Calu3 (cell line): ENCODE data around the gene RAI2. TPM values are rescaled to one million over a fixed set of nuclear protein-coding genes. Genes with fewer than 3 reads are reported as not detected.

Experiments
- BruUV-seq: library from RNA; stranded (reverse); fragments of 400-500 nt; replicated peaks from 2 replicates; lab custom pipeline; 2021; lab: Mats Ljungman, UMichigan
- CTCF ChIA-PET: fragments of 300-600 bp; sonication (Branson Sonifier 250); formaldehyde crosslinking; loops from one replicate; lab custom pipeline; 2022; ENCODE audit warnings: antibody characterized with exemption; lab: Charles Lee
- DNase-seq: peaks from one replicate; pipeline ENCODE4 v3.0.0; 2022
- H3K27ac Mint-ChIP-seq: one replicate; pipeline ENCODE4 v1.8.0; 2022; ENCODE audit warnings: mixed read lengths; ENCODE audit not compliant: unreplicated experiment
- H3K27me3 Mint-ChIP-seq: one replicate; pipeline ENCODE4 v1.8.0; 2022; ENCODE audit warnings: mixed read lengths; ENCODE audit not compliant: unreplicated experiment
- H3K36me3 Mint-ChIP-seq: one replicate; pipeline ENCODE4 v1.8.0; 2022; ENCODE audit warnings: mild to moderate bottlenecking, moderate library complexity, mixed read lengths; ENCODE audit not compliant: insufficient read depth, unreplicated experiment
- H3K4me1 Mint-ChIP-seq: one replicate; pipeline ENCODE4 v1.8.0; 2022; ENCODE audit warnings: mild to moderate bottlenecking, low read depth, mixed read lengths; ENCODE audit not compliant: unreplicated experiment
- H3K4me3 Mint-ChIP-seq: one replicate; pipeline ENCODE4 v1.8.0; 2022; ENCODE audit warnings: mild to moderate bottlenecking, low read depth, moderate library complexity, mixed read lengths; ENCODE audit not compliant: unreplicated experiment
- H3K9me3 Mint-ChIP-seq: one replicate; pipeline ENCODE4 v1.8.0; 2022; ENCODE audit warnings: low read depth, mixed read lengths; ENCODE audit not compliant: unreplicated experiment
- CTCF ChIP-seq: fragments of 200-600 bp; IDR thresholded peaks from one replicate; pipeline ENCODE4 v1.8.0; 2022; ENCODE audit warnings: antibody characterized with exemption; ENCODE audit not compliant: unreplicated experiment
- intact Hi-C: fragments of 100-400 bp; cut with micrococcal nuclease; formaldehyde crosslinking; loops from one replicate; pipeline ENCODE4 v1.10.0; 2022; ENCODE audit not compliant: unreplicated experiment
- total RNA-seq: library from RNA; stranded (reverse); gene quantifications from 2 replicates; pipeline ENCODE4 v1.2.3, GENCODE V29; 2022

Gene RAI2
- total RNA-seq, 1 experiment from 2014 or later, result 0.33 TPM

- intact Hi-C loops, result no loop called here
- no peak overlapping the region for H3K27ac Mint-ChIP-seq
- CTCF ChIA-PET, result no interaction called here
- no peaks in the 10 kb centered on the region for H3K9me3 Mint-ChIP-seq
- TF ChIP-seq CTCF, result no peak
- peaks cover 97% of the 10 kb centered on the region for H3K27me3 Mint-ChIP-seq
- BruUV-seq, result no TSS peak
- H3K36me3 Mint-ChIP-seq, result no peaks in the 10 kb centered on the region
- no peak for DNase-seq
- H3K4me3 Mint-ChIP-seq, result no peak overlapping the region
- H3K4me1 Mint-ChIP-seq, result no peaks in the 10 kb centered on the region
Observed at GRCh38 chrX:17830211-17830610, 30.9 kb downstream of the RAI2 start.

GRCh38 chrX:17829566-17829965, 31.5 kb downstream of the RAI2 start:
- CTCF ChIA-PET, result no interaction called here
- Mint-ChIP-seq H3K27me3 (peaks cover 90% of the 10 kb centered on the region), H3K27ac (no peak overlapping the region), H3K4me3 (no peak overlapping the region), H3K36me3 (no peaks in the 10 kb centered on the region), H3K4me1 (no peaks in the 10 kb centered on the region), H3K9me3 (no peaks in the 10 kb centered on the region)
- DNase-seq, result no peak
- no TSS peak for BruUV-seq
- intact Hi-C loops, result no loop called here
- no peak for TF ChIP-seq CTCF

- intact Hi-C loops, result no loop called here
- no peak for TF ChIP-seq CTCF
- no peaks in the 10 kb centered on the region for H3K9me3 Mint-ChIP-seq
- CTCF ChIA-PET, result no interaction called here
- BruUV-seq, result no TSS peak
- no peaks in the 10 kb centered on the region for H3K36me3 Mint-ChIP-seq
- H3K27ac Mint-ChIP-seq, result no peak overlapping the region
- H3K27me3 Mint-ChIP-seq, result peaks cover 79% of the 10 kb centered on the region
- H3K4me3 Mint-ChIP-seq, result no peak overlapping the region
- no peaks in the 10 kb centered on the region for H3K4me1 Mint-ChIP-seq
- DNase-seq, result no peak
Observed at GRCh38 chrX:17828171-17828570, 32.9 kb downstream of the RAI2 start.

- CTCF ChIA-PET, result interaction anchor here (0.6 kb wide), 1 partner anchor 1402 kb away, joined by 4 read pairs; no protein-coding TSS in a partner anchor
- DNase-seq, result no peak
- Mint-ChIP-seq H3K9me3 (no peaks in the 10 kb centered on the region), H3K4me3 (no peak overlapping the region), H3K27ac (no peak overlapping the region), H3K4me1 (no peaks in the 10 kb centered on the region), H3K27me3 (peaks cover 78% of the 10 kb centered on the region), H3K36me3 (no peaks in the 10 kb centered on the region)
- no peak for TF ChIP-seq CTCF
- BruUV-seq, result no TSS peak
- intact Hi-C loops, result no loop called here
Observed at GRCh38 chrX:17826609-17827496, 34.2 kb downstream of the RAI2 start.
